Spleen (tissue), 7 donors: ENCODE measurements around the gene MIR17HG.

Source experiments
- CTCF ChIP-seq, 11 experiments: fragments of 200-600 bp in 7 of 11; fragments of 450-650 bp in 4 of 11; sonication (generic) in 4 of 11; IDR thresholded peaks in 8 of 11; conservative IDR thresholded peaks in 3 of 11; 1 replicate in 7 of 11; 2 replicates in 4 of 11; pipeline versions ENCODE4 v1.4.0 to v1.8.0; 2016 to 2021; ENCODE audit warnings: antibody characterized with exemption in 11 of 11, inconsistent platforms in 4 of 11, mild to moderate bottlenecking in 1 of 11
- POLR2A ChIP-seq, 3 donors: fragments of 450-650 bp; IDR thresholded peaks; one replicate each; pipeline ENCODE4 v1.5.1; 2017; ENCODE audit warnings: antibody characterized with exemption in 3 of 3, mild to moderate bottlenecking in 1 of 3
- POLR2AphosphoS5 ChIP-seq, 3 donors: sonication (generic); formaldehyde crosslinking; IDR thresholded peaks; one replicate each; pipeline ENCODE4 v1.5.1; 2017; ENCODE audit warnings: antibody characterized with exemption in 3 of 3
- donor health status: DM: no; HTN: no; CAD: no; lungs with moderate emphysema.
- donor health status: DM: no; HTN: no; CAD: no.
- donor health status: DM: no; HTN: no; CAD: no.

GRCh38 chr13:91375116-91375729, 27.7 kb downstream of the MIR17HG start:
- TF ChIP-seq POLR2A (IDR thresholded peaks at IDR 0.05) (no peak), POLR2AphosphoS5 (IDR thresholded peaks at IDR 0.05) (no peak), CTCF (IDR thresholded peaks at IDR 0.05 in 8 of 11, conservative IDR thresholded peaks at IDR 0.05 in 3 of 11) (peak in 7 of 11 experiments; percentile 11 to 51 (median 30))
